K562 (cell line): ENCODE measurements around the gene PPP1R10. TPM values are rescaled to one million over a fixed set of nuclear protein-coding genes. Genes with fewer than 3 reads are reported as not detected.

Source experiments
- BRCA1 ChIP-seq, 2 experiments: fragments of 450-650 bp in 1 of 2; sonication (generic) in 1 of 2; formaldehyde crosslinking in 1 of 2; IDR thresholded peaks; 2 replicates each; pipeline versions ENCODE4 v1.5.0 to v1.6.1; 2017 to 2020; ENCODE audit warnings: mild to moderate bottlenecking in 1 of 2, missing genetic modification reagents in 1 of 2
- CREBBP ChIP-seq: IDR thresholded peaks from one replicate; pipeline ENCODE4 v1.6.1; 2012; ENCODE audit warnings: low read depth, mild to moderate bottlenecking, control low read depth, inconsistent platforms, low read length
- E2F8 ChIP-seq: fragments of 450-650 bp; IDR thresholded peaks from 2 replicates; pipeline ENCODE4 v1.7.1; 2018; ENCODE audit warnings: mild to moderate bottlenecking, low read depth; ENCODE audit not compliant: partially characterized antibody
- FOXA1 ChIP-seq: fragments of 450-650 bp; IDR thresholded peaks from 2 replicates; pipeline ENCODE4 v1.6.1; 2016; ENCODE audit warnings: mild to moderate bottlenecking, borderline replicate concordance
- HMG20B ChIP-seq: fragments of 250-450 bp; sonication (Bioruptor Pico); IDR thresholded peaks from 2 replicates; pipeline ENCODE4 v1.5.0; 2021; ENCODE audit warnings: mild to moderate bottlenecking
- ILF3 ChIP-seq: fragments of 450-650 bp; IDR thresholded peaks from 2 replicates; pipeline ENCODE4 v1.6.1; 2018; ENCODE audit warnings: antibody characterized with exemption, mild to moderate bottlenecking, moderate library complexity, borderline replicate concordance
- KHSRP ChIP-seq: fragments of 450-650 bp; IDR thresholded peaks from 2 replicates; pipeline ENCODE4 v1.6.1; 2017
- PKNOX1 ChIP-seq: fragments of 450-650 bp; IDR thresholded peaks from 2 replicates; pipeline ENCODE4 v1.6.1; 2016
- POLR2AphosphoS2 ChIP-seq: IDR thresholded peaks from 2 replicates; pipeline ENCODE4 v1.6.1; 2012; ENCODE audit warnings: low read length, improper control_type of control experiment
- POLR2B ChIP-seq: fragments of 450-650 bp; IDR thresholded peaks from 2 replicates; pipeline ENCODE4 v1.6.1; 2018; ENCODE audit warnings: low read depth; ENCODE audit not compliant: partially characterized antibody
- STAT5A ChIP-seq: IDR thresholded peaks from 2 replicates; pipeline ENCODE4 v1.6.1; 2012; ENCODE audit warnings: low read length, inconsistent platforms, borderline replicate concordance
- ZNF124 ChIP-seq: sonication (generic); formaldehyde crosslinking; IDR thresholded peaks from 2 replicates; pipeline ENCODE4 v1.8.1; 2022; ENCODE audit warnings: missing genetic modification reagents
- ZNF217 ChIP-seq: sonication (generic); formaldehyde crosslinking; IDR thresholded peaks from 2 replicates; pipeline ENCODE4 v1.8.0; 2022; ENCODE audit warnings: mild to moderate bottlenecking, missing genetic modification reagents
- ZNF282 ChIP-seq: sonication (generic); formaldehyde crosslinking; IDR thresholded peaks from 2 replicates; pipeline ENCODE4 v1.8.1; 2023; ENCODE audit warnings: missing genetic modification reagents
- ZNF318 ChIP-seq, 2 experiments: fragments of 450-650 bp; IDR thresholded peaks; 2 replicates each; pipeline ENCODE4 v1.6.1; 2016; ENCODE audit warnings: mild to moderate bottlenecking in 2 of 2, borderline replicate concordance in 1 of 2, low read depth in 1 of 2, moderate library complexity in 1 of 2
- polyA plus RNA-seq, 8 experiments: library from polyadenylated mRNA; depleted of rRNA in 4 of 8; stranded (reverse) in 5 of 8; unstranded in 3 of 8; fragments of >200 nt; fragmentation: Nextera tagmentation in 2 of 8; fragmentation: Illumina TruSeq in 1 of 8; extraction: Ambion mirVana in 2 of 8; extraction: Trizol in 1 of 8; gene quantifications; 2 replicates each; pipeline versions ENCODE4 v1.2.1 to v1.2.3, GENCODE V29; 2011 to 2014; ENCODE audit warnings: inconsistent platforms in 1 of 8, missing spikeins in 1 of 8
- total RNA-seq, 7 experiments: library from RNA; depleted of rRNA in 6 of 7; stranded (reverse); fragments of >200 nt in 6 of 7; fragmentation: Illumina TruSeq in 2 of 7; extraction: Trizol in 2 of 7; gene quantifications; 2 replicates each; pipeline versions ENCODE4 v1.2.1 to v1.2.3, GENCODE V29; 2011 to 2021; ENCODE audit warnings: low replicate concordance in 1 of 7

Gene PPP1R10
- total and polyA plus RNA-seq, 9 of the 15 experiments (the other 6 are each of a cell fraction or from before 2014, with no cell fraction given): 14.1 to 65.5 (median 32.6) TPM

DNA sequence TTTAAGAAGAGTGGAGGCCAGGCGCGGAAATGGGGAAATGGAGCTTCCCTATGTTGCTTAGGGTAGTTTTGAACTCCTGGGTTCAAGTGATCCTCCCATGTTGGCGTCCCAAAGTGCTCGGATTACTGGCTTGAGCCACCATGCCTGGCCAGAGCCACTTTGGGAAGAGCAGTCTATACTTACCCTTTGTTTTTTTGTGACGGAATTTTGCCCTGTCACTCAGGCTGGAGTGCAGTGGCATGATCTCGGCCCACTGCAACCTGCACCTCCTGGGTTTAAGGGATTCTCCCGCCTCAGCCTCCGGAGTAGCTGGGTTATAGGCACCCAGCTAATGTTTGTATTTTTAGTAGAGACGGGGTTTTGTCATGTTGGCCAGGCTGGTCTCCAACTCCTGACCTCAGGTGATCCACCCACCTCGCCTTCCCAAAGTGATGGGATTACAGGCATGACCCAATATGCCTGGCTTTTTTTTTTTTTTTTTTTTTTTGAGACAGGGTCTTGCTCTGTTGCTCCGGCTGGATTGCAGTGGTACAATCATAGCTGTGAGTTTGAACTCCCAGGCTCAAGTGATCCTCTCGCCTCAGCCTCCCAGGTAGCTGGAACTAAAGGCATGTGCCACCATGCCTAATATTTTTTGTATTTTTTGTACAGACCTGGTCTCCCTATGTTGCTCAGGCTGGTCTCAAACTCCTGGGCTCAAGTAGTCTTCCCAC, 18.0 kb downstream of the PPP1R10 start (continued):
- TF ChIP-seq E2F8: peak; percentile 14
- no peak for TF ChIP-seq ZNF318 (IDR thresholded peaks at IDR 0.05; ENCODE audit: borderline replicate concordance in 1 of 2, low read depth in 1 of 2)
- no peak for TF ChIP-seq ZNF282 (CRISPR knock-in tag)
- no peak for TF ChIP-seq FOXA1
- TF ChIP-seq HMG20B (CRISPR knock-in tag): no peak
- TF ChIP-seq POLR2AphosphoS2: peak; percentile 67; the same call in 1 of the 2 replicates
- no peak for TF ChIP-seq ZNF124
- no peak for TF ChIP-seq KHSRP
- TF ChIP-seq ILF3: no peak
- TF ChIP-seq CREBBP: no peak
- no peak for TF ChIP-seq BRCA1 (IDR thresholded peaks at IDR 0.05)
- no peak for TF ChIP-seq BRCA1 (CRISPR knock-in tag; IDR thresholded peaks at IDR 0.05)
- TF ChIP-seq PKNOX1: peak; percentile 55
- TF ChIP-seq STAT5A: no peak
- TF ChIP-seq POLR2B: peak; percentile 53
- no peak for TF ChIP-seq ZNF217
